ENCODE measurements around the gene TAF11L11.
"Not testable (repeated sequence)": the region's sequence is repeated elsewhere in the genome, so short reads cannot be mapped to it uniquely, and the experiment has no call there.

TAF11L11 gene

DNA sequence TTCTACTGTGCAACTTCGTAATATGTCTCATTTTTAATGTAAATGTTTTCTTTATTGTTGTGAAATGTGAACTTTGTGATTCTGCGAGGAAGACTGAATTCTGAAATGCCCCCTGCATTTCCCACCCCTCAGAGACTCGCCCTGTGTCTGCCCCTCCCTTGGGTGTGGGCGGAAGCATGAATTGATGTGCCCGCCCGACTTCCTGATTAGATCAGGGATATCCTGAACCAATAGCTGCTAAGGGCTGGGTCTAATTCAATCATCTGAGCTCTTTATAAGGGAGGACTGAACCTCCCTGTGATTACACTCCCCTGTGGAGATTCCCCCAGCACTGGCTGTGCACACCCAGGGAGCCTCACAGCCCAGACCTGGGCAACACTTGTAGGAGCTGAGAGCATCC, at the start of gene TAF11L11:
TSS of gene TAF11L11 (plus strand) at position 304 of the 400 bp plus-strand sequence.
- not testable (repeated sequence) for DNase-seq (ENCODE audit: low read depth)

DNA sequence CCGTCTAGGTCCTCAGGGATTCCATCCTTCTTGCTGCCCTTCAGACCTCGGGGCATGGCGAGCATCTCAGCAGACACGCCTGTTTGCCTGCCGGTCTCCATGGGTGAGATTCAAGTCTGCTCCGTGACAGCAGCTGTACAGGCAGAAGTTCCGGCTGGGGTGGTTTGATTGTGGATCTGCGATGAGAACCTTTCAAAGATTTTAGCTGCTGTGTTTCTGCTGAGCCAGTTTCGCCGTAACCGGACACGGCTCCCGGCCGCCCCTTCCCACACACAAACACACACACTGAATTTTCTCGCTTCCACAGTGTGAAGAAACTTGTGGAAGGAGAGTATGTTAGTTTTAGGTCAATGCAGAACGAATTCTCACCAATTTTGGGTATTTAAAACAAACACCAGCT, 18.3 kb upstream of the TAF11L11 start, which contains the start of gene TAF11L7:
TSS of gene TAF11L7 (minus strand) at position 101 of the 400 bp plus-strand sequence.
- not testable (repeated sequence) for DNase-seq (ENCODE audit: low read depth)

- DNase-seq (ENCODE audit: low read depth) = not testable (repeated sequence)
These were observed 13.1 kb upstream of the TAF11L11 start, which contains the start of gene TAF11L8 for GRCh38 chr5:17590860-17591259. Gene TAF11L8 (minus strand): TSS chr5:17590960.

GRCh38 chr5:17594255-17594654, 9.7 kb upstream of the TAF11L11 start, which contains the start of gene TAF11L9:
Gene TAF11L9 (minus strand): TSS chr5:17594394.
- not testable (repeated sequence) for DNase-seq (ENCODE audit: low read depth)

DNA sequence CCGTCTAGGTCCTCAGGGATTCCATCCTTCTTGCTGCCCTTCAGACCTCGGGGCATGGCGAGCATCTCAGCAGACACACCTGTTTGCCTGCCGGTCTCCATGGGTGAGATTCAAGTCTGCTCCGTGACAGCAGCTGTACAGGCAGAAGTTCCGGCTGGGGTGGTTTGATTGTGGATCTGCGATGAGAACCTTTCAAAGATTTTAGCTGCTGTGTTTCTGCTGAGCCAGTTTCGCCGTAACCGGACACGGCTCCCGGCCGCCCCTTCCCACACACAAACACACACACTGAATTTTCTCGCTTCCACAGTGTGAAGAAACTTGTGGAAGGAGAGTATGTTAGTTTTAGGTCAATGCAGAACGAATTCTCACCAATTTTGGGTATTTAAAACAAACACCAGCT, 6.3 kb upstream of the TAF11L11 start, which contains the start of gene TAF11L10:
TSS of gene TAF11L10 (minus strand) at position 101 of the 400 bp plus-strand sequence.
- not testable (repeated sequence) for DNase-seq (ENCODE audit: low read depth)

DNA sequence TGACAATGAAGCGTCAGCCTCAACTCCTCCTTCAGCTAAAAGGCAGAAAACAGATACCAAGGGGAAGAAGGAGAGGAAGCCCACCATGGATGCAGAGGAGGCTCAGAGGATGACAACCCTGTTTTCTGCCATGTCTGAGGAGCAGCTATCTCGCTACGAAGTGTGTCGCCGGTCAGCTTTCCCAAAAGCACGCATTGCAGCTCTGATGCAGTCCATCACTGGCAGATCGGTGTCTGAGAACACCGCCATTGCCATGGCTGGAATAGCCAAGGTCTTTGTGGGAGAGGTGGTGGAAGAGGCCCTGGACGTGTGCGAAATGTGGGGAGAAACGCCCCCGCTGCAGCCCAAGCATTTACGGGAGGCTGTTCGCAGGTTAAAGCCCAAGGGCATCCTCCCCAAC, 968 bp downstream of the TAF11L11 start:
- no peak for DNase-seq (ENCODE audit: low read depth)

DNA sequence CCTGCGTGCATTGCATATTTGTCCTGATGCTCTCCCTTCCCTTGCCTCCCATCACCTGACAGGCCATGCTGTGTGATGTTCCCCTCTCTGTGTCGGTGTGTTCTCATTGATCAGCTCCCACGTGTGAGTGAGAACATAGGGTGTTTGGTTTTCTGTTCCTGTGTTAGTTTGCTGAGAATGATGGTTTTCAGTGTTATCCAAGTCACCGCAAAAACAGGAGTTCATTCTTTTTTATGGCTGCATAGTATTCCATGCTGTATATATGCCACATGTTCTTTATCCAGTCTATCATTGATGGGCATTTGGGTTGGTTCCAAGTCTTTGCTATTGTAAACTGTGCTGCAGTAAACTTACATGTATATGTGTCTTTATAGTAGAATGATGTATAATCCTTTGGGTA, 3.5 kb downstream of the TAF11L11 start:
- not testable (repeated sequence) for DNase-seq (ENCODE audit: low read depth)

GRCh38 chr5:17610092-17610491, 6.1 kb downstream of the TAF11L11 start, which contains the start of gene TAF11L12:
Gene TAF11L12 (plus strand): TSS chr5:17610392.
- not testable (repeated sequence) for DNase-seq (ENCODE audit: low read depth)

DNA sequence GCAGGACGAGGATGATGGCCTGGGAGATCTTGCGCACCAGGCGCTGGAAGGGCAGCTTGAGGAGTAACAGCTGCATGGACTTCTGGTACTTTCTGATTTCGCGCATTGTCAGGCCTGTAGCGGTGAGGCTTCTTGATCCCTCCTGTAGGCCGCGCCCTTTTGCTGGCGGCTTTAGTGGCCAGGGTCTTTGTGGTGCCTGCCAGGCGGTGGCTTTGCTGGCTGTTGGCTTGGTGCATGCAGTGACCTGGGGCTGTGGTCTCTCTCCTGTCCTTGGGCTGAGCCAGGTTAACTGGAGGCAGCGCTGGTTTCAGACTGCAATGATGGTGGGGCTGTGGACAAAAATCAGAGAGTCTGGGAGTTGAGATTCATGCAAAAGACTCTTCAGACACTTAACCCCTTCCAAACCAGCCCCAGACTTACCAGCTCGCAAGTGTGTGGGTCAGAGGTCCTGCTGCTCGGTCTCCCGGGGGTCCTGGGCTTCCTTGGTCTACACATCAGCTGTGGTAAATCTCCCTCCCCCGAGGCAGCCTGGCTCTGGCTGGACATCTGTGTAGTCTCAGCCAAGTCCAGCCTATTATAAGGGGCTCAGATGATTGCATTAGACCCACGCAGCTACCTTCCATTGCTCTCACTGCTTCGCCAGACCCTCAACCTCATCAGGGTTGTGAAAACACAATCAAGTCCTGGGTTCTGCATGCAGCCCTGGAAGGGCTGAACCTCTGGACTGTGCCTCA, 11.1 kb downstream of the TAF11L11 start:
- no peak for DNase-seq (ENCODE audit: low read depth)

- DNase-seq (ENCODE audit: low read depth) = peak; percentile 6
These were observed 15.4 kb downstream of the TAF11L11 start for GRCh38 chr5:17619354-17619753.

- DNase-seq (ENCODE audit: low read depth) = no peak
These were observed 16.6 kb downstream of the TAF11L11 start for GRCh38 chr5:17620627-17621026.

GRCh38 chr5:17625686-17626085, 21.7 kb downstream of the TAF11L11 start:
- no peak for DNase-seq (ENCODE audit: low read depth)

DNA sequence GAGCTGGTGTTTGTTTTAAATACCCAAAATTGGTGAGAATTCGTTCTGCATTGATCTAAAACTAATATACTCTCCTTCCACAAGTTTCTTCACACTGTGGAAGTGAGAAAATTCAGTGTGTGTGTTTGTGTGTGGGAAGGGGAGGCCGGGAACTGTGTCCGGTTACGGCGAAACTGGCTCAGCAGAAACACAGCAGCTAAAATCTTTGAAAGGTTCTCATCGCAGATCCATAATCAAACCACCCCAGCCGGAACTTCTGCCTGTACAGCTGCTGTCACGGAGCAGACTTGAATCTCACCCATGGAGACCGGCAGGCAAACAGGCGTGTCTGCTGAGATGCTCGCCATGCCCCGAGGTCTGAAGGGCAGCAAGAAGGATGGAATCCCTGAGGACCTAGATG, 27.8 kb downstream of the TAF11L11 start, which contains the start of gene TAF11L13:
TSS of gene TAF11L13 (plus strand) at position 301 of the 400 bp plus-strand sequence.
- not testable (repeated sequence) for DNase-seq (ENCODE audit: low read depth)

DNA sequence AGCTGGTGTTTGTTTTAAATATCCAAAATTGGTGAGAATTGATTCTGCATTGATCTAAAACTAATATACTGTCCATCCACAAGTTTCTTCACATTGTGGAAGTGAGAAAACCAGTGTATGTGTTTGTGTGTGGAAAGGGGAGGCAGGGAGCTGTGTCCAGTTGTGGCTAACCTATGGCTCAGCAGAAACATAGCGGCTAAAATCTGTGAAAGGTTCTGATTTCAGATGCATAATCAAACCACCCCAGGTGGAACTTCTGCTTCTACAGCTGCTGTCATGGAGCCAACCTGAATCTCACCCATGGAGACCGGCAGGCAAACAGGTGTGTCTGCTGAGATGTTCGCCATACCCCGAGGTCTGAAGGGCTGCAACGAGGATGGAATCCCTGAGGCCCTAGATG, 30.2 kb downstream of the TAF11L11 start, which contains the start of gene TAF11L14:
TSS of gene TAF11L14 (plus strand) at position 301 of the 400 bp plus-strand sequence.
- no peak for DNase-seq (ENCODE audit: low read depth)

- not testable (repeated sequence) for DNase-seq (ENCODE audit: low read depth)
These were observed 45.2 kb downstream of the TAF11L11 start for GRCh38 chr5:17649232-17649631.

- not testable (repeated sequence) for DNase-seq (ENCODE audit: low read depth)
These were observed 51.3 kb downstream of the TAF11L11 start for GRCh38 chr5:17655201-17655759.

Measured in HS-5 (cell line).